A673 (cell line): ENCODE results near the gene SENP7. TPM values are rescaled to one million over a fixed set of nuclear protein-coding genes. Genes with fewer than 3 reads are reported as not detected.
"Not testable (repeated sequence)": the region's sequence is repeated elsewhere in the genome, so short reads cannot be mapped to it uniquely, and the experiment has no call there.

Experiments used
- BruUV-seq: library from RNA; stranded (reverse); fragments of 400-500 nt; replicated peaks from 2 replicates; lab custom pipeline; 2021; lab: Mats Ljungman, UMichigan
- CTCF ChIA-PET: fragments of 300-600 bp; sonication (Branson Sonifier 250); formaldehyde crosslinking; loops from one replicate; lab custom pipeline; 2022; ENCODE audit warnings: antibody characterized with exemption; lab: Charles Lee
- POLR2A ChIA-PET: fragments of 300-600 bp; sonication (Branson Sonifier 250); formaldehyde crosslinking; loops from one replicate; lab custom pipeline; 2022; ENCODE audit warnings: antibody characterized with exemption; ENCODE audit not compliant: low non-redundant PET; lab: Charles Lee
- DNase-seq: peaks from one replicate; pipeline ENCODE4 v3.0.0-alpha.2; 2015; ENCODE audit warnings: low spot score
- H3K27ac ChIP-seq: fragments of 200-600 bp; sonication (generic); 2 replicates; pipeline ENCODE4 v1.5.1; 2016; ENCODE audit warnings: mixed run types, low read depth, mild to moderate bottlenecking, mixed read lengths, antibody characterized with exemption, low read length; ENCODE audit not compliant: poor library complexity, severe bottlenecking
- H3K27me3 ChIP-seq: fragments of 200-600 bp; sonication (generic); replicated peaks from 2 replicates; pipeline ENCODE4 v1.6.1; 2017; ENCODE audit warnings: mixed run types, low read depth, mild to moderate bottlenecking, mixed read lengths, antibody characterized with exemption, low read length; ENCODE audit not compliant: insufficient read depth, poor library complexity
- H3K36me3 ChIP-seq: fragments of 200-600 bp; sonication (generic); 2 replicates; pipeline ENCODE4 v1.6.1; 2016; ENCODE audit warnings: mixed run types, mild to moderate bottlenecking, mixed read lengths, antibody characterized with exemption, low read length; ENCODE audit not compliant: insufficient read depth, poor library complexity, severe bottlenecking
- H3K4me1 ChIP-seq: fragments of 200-600 bp; sonication (generic); 2 replicates; pipeline ENCODE4 v1.6.1; 2017; ENCODE audit warnings: mixed run types, mild to moderate bottlenecking, mixed read lengths, antibody characterized with exemption, low read length; ENCODE audit not compliant: insufficient read depth, poor library complexity, severe bottlenecking
- H3K4me3 ChIP-seq: fragments of 200-600 bp; sonication (generic); 2 replicates; pipeline ENCODE4 v1.5.1; 2016; ENCODE audit warnings: low read depth, mixed run types, mild to moderate bottlenecking, mixed read lengths, low read length; ENCODE audit not compliant: poor library complexity, severe bottlenecking
- H3K9me3 ChIP-seq: fragments of 200-600 bp; sonication (generic); 2 replicates; pipeline ENCODE4 v1.6.1; 2016; ENCODE audit warnings: mixed run types, low read depth, mild to moderate bottlenecking, mixed read lengths, antibody characterized with exemption, low read length; ENCODE audit not compliant: poor library complexity, severe bottlenecking
- EZH2 ChIP-seq: fragments of 200-600 bp; sonication (generic); IDR thresholded peaks from 2 replicates; pipeline ENCODE4 v1.6.1; 2017; ENCODE audit warnings: borderline replicate concordance, low read depth, mild to moderate bottlenecking, mixed read lengths, antibody characterized with exemption, low read length; ENCODE audit not compliant: poor library complexity, severe bottlenecking
- intact Hi-C: fragments of 100-400 bp; cut with micrococcal nuclease; formaldehyde crosslinking; loops from one replicate; pipeline ENCODE4 v1.10.0; 2022; ENCODE audit not compliant: unreplicated experiment
- total RNA-seq: library from RNA; stranded (reverse); gene quantifications from 2 replicates; pipeline ENCODE4 v1.2.3, GENCODE V29; 2021
- TF ChIP-seq, protein P1 (sequence below): fragments of 300-800, 200-600 bp; sonication (generic); conservative IDR thresholded peaks from 2 replicates; pipeline ENCODE4 v1.5.1; 2017; ENCODE audit warnings: low read depth, mild to moderate bottlenecking, antibody characterized with exemption, low read length, moderate library complexity, mixed read lengths

Gene SENP7
- total RNA-seq, 1 experiment from 2014 or later = 10.2 TPM

DNA sequence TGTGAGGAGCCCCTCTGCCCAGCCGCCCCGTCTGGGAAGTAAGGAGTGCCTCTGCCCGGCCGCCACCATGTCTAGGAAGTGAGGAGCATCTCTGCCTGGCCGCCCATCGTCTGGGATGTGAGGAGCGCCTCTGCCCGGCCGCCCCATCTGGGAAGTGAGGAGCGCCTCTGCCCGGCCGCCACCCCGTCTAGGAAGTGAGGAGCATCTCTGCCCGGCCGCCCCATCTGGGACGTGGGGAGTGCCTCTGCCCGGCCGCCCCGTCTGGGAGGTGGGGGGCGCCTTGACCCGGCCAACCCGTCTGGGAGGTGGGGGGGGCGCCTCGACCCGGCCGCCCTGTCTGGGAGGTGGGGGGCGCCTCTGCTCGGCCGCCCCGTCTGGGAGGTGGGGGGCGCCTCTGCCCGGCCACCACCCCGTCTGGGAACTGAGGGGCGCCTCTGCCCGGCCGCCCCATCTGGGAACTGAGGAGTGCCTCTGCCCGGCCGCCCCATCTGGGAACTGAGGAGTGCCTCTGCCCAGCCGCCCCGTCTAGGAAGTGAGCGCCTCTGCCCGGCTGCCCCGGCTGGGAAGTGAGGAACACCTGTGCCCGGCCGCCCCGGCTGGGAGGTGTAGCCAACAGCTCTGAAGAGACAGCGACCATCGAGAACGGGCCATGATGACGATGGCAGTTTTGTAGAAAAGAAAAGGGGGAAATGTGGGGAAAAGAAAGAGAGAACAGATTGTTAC is 38.5 kb upstream of the SENP7 start:
- POLR2A ChIA-PET, H3K9me3 ChIP-seq, H3K4me1 ChIP-seq, BruUV-seq, H3K4me3 ChIP-seq, DNase-seq, intact Hi-C loops, H3K27ac ChIP-seq, H3K36me3 ChIP-seq, CTCF ChIA-PET, H3K27me3 ChIP-seq: not testable (repeated sequence)

DNA sequence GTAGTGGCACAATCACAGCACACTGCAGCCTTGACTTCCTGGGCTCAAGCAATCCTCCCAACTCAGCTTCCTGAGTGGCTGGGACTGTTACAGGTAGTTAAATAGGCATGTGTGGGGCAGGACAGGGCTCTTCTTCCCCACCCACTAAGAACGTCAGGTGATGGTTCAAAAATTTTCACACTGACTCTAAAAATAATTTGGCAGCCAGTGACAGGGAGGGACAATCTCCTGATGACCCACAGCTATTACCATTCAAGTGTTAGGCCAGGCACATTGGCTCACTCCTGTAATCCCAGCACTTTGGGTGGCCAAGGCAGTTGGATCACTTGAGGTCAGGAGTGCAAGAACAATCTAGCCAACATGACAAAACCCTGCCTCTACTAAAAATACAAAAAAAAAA is 36.5 kb upstream of the SENP7 start:
- DNase-seq = no peak
- Histone ChIP-seq H3K4me3 (no peak overlapping the region), H3K4me1 (no peaks in the 10 kb centered on the region), H3K27me3 (no peaks in the 10 kb centered on the region), H3K36me3 (no peaks in the 10 kb centered on the region), H3K27ac (no peak overlapping the region), H3K9me3 (no peaks in the 10 kb centered on the region)
- BruUV-seq = no TSS peak
- POLR2A ChIA-PET = interaction anchor here (0.7 kb wide), 1 partner anchor 12 kb away, joined by 6 read pairs; no protein-coding TSS in a partner anchor
- intact Hi-C loops = no loop called here
- TF ChIP-seq, protein P1, sequence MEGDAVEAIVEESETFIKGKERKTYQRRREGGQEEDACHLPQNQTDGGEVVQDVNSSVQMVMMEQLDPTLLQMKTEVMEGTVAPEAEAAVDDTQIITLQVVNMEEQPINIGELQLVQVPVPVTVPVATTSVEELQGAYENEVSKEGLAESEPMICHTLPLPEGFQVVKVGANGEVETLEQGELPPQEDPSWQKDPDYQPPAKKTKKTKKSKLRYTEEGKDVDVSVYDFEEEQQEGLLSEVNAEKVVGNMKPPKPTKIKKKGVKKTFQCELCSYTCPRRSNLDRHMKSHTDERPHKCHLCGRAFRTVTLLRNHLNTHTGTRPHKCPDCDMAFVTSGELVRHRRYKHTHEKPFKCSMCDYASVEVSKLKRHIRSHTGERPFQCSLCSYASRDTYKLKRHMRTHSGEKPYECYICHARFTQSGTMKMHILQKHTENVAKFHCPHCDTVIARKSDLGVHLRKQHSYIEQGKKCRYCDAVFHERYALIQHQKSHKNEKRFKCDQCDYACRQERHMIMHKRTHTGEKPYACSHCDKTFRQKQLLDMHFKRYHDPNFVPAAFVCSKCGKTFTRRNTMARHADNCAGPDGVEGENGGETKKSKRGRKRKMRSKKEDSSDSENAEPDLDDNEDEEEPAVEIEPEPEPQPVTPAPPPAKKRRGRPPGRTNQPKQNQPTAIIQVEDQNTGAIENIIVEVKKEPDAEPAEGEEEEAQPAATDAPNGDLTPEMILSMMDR = no peak
- TF ChIP-seq EZH2 = no peak
- CTCF ChIA-PET = no interaction called here

DNA sequence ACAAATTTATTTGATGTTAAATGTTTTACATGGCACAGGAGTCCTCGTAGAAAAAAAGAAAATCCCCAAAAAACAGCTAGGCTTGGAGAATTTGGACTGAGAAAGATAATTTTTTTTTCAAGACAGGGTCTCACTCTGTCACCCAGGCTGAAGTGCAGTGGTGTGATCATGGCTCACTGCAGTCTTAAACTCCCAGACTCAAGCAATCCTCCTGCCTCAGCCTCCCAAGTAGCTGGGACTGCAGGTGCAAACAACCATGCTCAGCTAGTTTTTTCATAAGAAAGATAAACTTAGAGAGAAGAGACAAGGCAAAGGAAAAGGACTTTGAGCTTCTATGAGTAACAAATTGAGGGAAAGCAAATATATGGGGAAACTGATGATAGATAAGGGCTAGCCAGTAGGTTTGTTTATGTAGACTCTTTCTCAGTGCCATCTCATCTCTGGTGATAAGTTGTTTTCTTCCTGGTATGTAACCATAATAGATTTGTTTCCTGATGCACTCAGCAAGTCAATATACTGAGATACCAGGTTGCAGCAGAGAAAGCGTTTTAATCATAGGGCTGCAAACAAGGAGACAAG is 35.6 kb upstream of the SENP7 start:
- no peaks in the 10 kb centered on the region for H3K36me3 ChIP-seq
- H3K4me1 ChIP-seq = no peaks in the 10 kb centered on the region
- H3K4me3 ChIP-seq = no peak overlapping the region
- H3K9me3 ChIP-seq = no peaks in the 10 kb centered on the region
- POLR2A ChIA-PET = interaction anchor here (0.5 kb wide), 1 partner anchor 1180 kb away, joined by 4 read pairs; no protein-coding TSS in a partner anchor
- intact Hi-C loops = no loop called here
- CTCF ChIA-PET = no interaction called here
- no TSS peak for BruUV-seq
- DNase-seq = no peak
- no peaks in the 10 kb centered on the region for H3K27me3 ChIP-seq
- TF ChIP-seq, protein P1 = no peak
- TF ChIP-seq EZH2 = no peak
- no peak overlapping the region for H3K27ac ChIP-seq
